Hepatocyte (in vitro differentiated cells): Measurements from ENCODE around the gene KCNV2.

Experiments used
- CTCF ChIP-seq: fragments of 200-600 bp; sonication (generic); IDR thresholded peaks from 2 replicates; pipeline ENCODE4 v1.5.1; 2016; ENCODE audit warnings: antibody characterized with exemption, mild to moderate bottlenecking; ENCODE audit not compliant: poor library complexity
- EZH2 ChIP-seq: fragments of 200-600 bp; sonication (generic); IDR thresholded peaks from 2 replicates; pipeline ENCODE4 v1.6.1; 2016; ENCODE audit warnings: antibody characterized with exemption, mild to moderate bottlenecking, borderline replicate concordance

- no peak for TF ChIP-seq CTCF
- TF ChIP-seq EZH2, result no peak
These were observed 1.4 kb downstream of the KCNV2 start for GRCh38 chr9:2718698-2719033.
